GM12874 (cell line): ENCODE data around the gene STXBP1.

Experiments used
- CTCF ChIP-seq: IDR thresholded peaks from 2 replicates; pipeline ENCODE4 v1.5.1; 2011; ENCODE audit warnings: low read depth, mild to moderate bottlenecking, control low read depth, low read length, moderate library complexity; ENCODE audit not compliant: insufficient read depth

Gene STXBP1

GRCh38 chr9:127580366-127580765 is 31.7 kb upstream of the STXBP1 start:
- no peak for TF ChIP-seq CTCF

DNA sequence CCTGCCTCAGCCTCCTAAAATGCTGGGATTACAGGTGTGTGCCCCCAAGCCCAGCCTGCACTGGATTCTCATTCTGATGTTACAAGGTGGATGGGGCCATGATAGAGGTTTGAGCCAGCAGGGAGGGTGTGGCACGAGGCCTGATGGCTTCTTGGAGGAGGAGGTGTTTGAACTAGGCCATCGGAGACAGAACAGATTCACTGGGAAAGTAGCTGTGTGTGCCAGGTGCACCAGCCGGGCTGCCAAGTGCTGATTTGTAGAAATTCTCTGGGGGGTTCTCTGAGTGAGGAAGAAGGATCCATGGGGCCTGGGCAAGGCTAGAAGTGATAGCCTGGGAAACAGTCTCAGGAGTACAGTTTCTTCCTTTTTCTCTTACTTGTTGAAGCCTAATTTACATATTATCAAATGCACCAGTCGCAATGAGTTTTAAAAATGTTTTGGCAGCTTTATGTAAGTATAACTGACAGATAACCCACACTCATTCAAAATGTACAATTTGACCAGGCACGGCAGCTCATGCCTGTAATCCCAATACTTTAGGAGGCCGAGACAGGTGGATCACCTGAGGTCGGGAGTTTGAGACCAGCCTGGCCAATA is 31.1 kb upstream of the STXBP1 start:
- TF ChIP-seq CTCF, result no peak

DNA sequence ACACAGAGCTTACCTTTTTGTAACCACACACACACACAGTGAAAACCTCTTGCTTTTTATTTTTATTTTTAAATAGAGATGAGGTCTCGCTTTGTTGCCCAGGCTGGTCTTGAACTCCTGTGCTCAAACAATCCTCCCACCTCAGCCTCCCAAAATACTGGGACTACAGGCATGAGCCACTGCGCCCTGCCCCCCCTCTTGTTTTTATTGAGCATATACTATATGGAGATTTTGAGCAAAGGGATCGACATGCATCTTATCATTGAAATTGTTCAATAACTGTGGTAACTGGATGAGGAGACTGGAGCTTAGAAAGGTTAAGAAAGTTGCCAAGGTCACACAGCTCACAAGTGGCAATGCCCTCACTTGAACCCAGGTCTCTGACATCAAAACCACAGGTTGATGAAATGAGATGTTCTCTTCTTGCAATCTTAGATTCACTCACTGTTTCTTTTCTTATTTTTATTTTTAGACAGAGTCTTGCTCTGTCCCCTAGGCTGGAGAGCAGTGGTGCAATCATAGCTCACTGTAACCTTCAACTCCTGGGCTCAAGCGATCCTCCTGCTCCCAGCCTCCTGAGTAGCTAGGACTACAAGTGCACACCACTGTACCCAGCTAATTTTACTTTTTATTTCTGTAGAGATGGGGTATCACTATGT is 26.8 kb upstream of the STXBP1 start:
- no peak for TF ChIP-seq CTCF

- no peak for TF ChIP-seq CTCF
Observed at GRCh38 chr9:127586096-127586495, 26.0 kb upstream of the STXBP1 start.

- peak; percentile 82 for TF ChIP-seq CTCF
Observed at GRCh38 chr9:127586537-127586936, 25.5 kb upstream of the STXBP1 start.

- no peak for TF ChIP-seq CTCF
Observed at GRCh38 chr9:127587966-127588365, 24.1 kb upstream of the STXBP1 start.

GRCh38 chr9:127588740-127589506 is 23.2 kb upstream of the STXBP1 start:
- TF ChIP-seq CTCF, result no peak
